Measurements from ENCODE around the gene PDE4D.

GRCh38 chr5:59337240-59337639 is 556.3 kb downstream of the PDE4D start:
- no peak for TF ChIP-seq CTCF (IDR thresholded peaks at IDR 0.05)
- no peak for TF ChIP-seq POLR2A (IDR thresholded peaks at IDR 0.05)

All from heart left ventricle (tissue), 13 donors.